ENCODE measurements around the gene NDST4.
"Not testable (repeated sequence)": the region's sequence is repeated elsewhere in the genome, so short reads cannot be mapped to it uniquely, and the experiment has no call there.

The NDST4 gene

DNA sequence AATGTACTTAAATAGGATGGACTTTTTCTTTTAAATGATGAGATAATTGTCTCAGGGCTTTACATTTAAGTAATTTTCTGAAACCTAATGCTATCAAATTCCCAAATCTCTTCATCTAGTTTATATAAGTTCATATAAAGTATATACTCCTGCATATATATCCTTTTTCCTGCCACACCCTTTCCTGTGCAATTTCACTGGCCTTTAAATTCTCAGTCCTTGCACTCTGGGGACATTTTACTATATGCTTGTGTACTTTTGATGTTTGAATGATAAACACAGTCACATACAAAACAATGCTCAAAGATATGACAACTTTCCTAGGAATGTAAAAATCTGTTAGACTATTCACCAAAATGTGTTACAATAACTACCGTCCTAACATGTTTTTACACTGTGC lies 60.1 kb downstream of the NDST4 start:
- DNase-seq, result no peak

GRCh38 chr4:115042496-115042895 lies 70.9 kb downstream of the NDST4 start:
- no peak for DNase-seq

DNA sequence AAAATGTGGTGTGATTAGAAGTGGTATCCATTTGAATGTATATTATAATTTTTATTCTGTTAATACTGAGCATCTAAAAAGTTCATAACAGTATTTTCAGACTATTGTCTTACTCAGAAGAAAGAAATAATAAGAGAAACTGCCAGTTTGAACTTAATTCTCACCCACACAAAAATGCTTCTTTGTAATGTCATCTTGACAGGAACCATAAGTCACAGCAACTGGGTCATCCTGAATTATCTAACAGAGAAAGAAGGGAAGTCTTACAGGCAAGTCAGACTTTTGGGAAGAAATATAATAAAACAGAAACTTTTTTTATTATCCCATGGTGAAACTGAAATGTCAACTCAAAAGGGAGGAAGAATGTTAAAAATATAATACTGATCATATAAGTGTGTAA lies 83.1 kb downstream of the NDST4 start:
- no peak for DNase-seq

GRCh38 chr4:115028682-115029410 lies 84.6 kb downstream of the NDST4 start:
- DNase-seq, result no peak

GRCh38 chr4:114999880-115000279 lies 113.5 kb downstream of the NDST4 start:
- DNase-seq, result no peak

- DNase-seq, result no peak
Observed at GRCh38 chr4:114998316-114998715, 115.1 kb downstream of the NDST4 start.

DNA sequence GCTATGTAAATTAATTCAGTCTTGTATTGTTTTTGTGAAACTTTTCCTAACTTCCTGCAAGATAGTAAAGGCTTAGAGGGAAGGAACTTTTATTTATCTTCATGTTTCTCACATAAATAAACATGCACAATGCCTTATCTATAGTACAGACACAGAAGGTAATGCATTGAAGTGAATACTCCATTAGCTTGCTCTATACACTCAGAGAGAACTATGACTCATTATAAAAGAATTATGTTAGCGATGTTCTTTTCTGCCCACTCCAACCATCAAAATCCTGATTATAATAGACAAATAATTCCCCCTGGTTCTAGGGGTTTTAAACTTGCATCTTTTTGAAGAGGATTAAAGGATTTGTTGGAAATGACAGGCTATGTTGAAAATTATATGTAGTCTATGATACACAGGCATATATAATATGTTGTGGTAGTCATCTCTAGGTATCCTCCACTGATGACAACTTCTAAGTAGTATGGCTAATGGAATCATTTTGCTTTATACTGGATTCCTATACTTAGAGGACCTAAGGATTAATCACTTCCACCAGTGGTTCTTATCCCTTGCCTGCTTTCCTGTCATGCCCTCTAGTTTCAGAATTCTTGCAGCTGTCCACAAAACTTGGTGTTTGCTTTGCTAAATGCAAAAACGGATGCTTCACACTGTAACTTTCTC lies 115.7 kb downstream of the NDST4 start:
- DNase-seq, result no peak

- no peak for DNase-seq
Observed at GRCh38 chr4:114986133-114986532, 127.3 kb downstream of the NDST4 start.

GRCh38 chr4:114980932-114981708 lies 132.3 kb downstream of the NDST4 start:
- DNase-seq, result no peak

DNA sequence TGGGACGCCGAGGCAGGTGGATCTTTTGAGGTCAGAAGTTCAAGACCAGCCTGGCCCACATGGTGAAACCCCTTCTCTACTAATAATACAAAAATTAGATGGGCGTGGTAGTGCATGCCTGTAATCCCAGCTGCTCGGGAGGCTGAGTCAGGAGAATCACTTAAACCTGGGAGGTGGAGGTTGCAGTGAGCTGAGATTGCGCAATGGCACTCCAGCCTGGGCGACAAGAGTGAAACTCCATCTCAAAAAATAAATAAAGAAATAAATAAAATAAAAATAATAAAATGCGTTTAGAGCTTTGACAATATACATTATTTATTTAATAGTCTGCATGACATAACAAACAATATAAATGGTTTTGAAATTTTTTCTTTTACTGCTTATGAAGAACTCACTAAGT lies 133.0 kb downstream of the NDST4 start:
- not testable (repeated sequence) for DNase-seq

- DNase-seq, result no peak
Observed at GRCh38 chr4:114976901-114977300, 136.5 kb downstream of the NDST4 start.

DNA sequence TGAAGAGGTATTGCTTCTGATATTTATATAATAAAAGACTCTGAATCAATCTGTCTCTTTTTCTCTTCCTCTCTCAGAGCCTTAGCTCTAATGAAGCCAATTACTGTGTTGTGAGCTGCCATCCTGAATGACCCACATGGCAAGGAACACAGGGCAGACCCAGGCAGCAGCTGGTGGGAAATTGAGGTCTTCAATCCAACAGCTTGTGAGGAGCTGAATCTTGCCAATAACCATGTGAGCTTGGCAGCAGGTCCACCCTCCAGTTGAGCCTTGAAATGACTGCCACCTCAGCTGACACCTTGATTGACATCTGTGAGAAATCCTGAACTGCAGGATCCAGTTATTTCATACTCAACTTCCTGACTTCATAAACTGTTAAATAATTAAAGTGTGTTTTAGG lies 149.4 kb downstream of the NDST4 start:
- no peak for DNase-seq

- no peak for DNase-seq
Observed at GRCh38 chr4:114945616-114946015, 167.8 kb downstream of the NDST4 start.

GRCh38 chr4:114941503-114941902 lies 171.9 kb downstream of the NDST4 start:
- no peak for DNase-seq

GRCh38 chr4:114927881-114928280 lies 185.5 kb downstream of the NDST4 start:
- DNase-seq, result no peak

- DNase-seq, result no peak
Observed at GRCh38 chr4:114926583-114926982, 186.8 kb downstream of the NDST4 start.

DNA sequence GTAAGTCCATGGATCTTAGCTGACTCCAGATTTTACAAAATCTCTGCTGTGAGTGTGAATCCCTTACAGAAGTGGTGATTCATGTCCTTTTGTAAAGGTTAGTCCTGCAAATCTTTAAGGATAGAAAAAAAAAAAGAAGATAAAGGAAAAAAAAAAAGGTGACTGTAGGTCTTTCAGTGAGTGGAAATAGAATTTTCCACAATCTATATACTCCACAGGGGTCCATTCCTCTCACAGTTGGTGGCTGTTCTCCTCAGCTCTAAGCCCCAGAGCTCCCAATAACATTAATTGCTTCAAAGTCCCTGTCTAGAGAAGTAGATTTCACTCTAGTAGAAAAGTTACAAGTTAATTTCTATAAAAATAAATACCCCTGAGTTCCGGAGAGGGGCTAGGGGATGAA lies 189.1 kb downstream of the NDST4 start:
- no peak for DNase-seq

DNA sequence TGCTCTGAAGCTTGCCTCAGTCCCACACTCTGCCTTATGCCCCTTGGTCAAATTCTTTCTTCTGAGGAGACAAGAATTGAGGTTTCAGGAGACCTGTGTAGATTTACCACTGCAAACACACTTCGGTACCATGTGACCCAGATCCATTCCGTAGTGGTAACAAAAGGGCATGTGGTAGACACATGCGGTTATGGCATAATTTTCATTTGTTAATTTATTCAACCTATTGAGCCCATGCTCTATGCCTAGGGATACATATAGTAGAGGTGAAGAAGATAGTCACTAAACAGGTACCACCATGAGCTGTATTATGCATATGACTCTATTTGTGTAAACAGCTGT lies 190.9 kb downstream of the NDST4 start:
- DNase-seq, result no peak

- no peak for DNase-seq
Observed at GRCh38 chr4:114921790-114922591, 191.4 kb downstream of the NDST4 start.

DNA sequence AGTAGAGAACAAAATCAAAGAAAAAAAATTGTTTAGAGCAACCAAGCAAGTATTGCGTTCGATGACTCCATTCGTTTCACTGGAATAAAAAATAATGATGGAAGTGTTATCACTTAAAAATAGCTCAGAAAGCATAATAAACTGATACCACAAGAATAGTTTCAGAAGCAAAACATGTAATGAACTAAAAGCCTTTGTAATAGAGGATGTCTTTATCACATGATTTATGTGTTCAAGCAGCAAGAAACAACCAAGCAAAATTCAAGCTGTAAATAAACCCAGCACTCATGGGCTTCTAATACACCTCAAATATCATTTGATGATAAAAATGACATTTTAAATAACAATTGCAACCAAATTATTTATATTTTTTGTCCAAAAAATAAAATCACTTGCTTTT lies 192.2 kb downstream of the NDST4 start:
- DNase-seq, result no peak

DNA sequence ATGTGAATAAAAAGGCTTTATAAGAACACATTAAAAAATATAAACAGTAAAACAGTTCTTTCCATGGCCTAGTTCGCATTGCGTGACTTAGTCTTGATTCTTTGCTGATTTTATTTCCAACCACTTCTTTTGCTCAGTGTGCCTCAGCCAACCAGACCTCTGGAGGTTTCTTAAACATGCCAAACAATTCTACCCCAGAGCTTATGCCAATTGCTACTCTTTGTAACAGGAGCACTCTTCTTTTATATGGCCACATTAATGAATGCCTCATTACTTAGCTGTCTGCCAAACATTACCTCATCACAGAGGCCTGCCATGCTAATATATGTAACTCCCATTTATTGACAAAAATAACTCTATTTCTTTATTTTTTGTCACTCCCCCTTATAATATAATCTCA lies 202.3 kb downstream of the NDST4 start:
- DNase-seq, result no peak

GRCh38 chr4:114907568-114907967 lies 205.9 kb downstream of the NDST4 start:
- no peak for DNase-seq

DNA sequence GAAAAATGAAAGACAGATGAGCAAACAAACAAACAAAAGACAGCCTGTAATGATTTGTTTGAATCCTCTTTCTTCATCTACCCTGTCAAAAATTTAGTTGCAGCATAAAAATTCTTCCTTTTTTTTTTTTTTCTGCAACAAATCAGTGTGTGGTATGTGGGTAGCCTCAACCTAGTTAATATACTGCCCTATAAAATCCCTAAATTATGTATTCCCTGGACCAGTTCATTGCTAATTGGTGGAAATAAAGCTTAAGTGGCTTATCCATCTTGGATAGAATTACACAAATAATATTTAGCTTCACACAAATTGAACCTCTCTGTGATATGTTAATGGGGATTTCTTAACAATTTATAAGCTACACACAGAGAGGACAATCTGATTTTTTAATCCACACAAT lies 208.4 kb downstream of the NDST4 start:
- DNase-seq, result no peak
